ENCODE measurements around the gene RFLNA.
A peak's percentile ranks its signal among the peaks of the same experiment; 100 is the strongest.

The RFLNA gene

GRCh38 chr12:124305136-124305535 lies 10.2 kb downstream of the RFLNA start:
- no peak for DNase-seq

- DNase-seq, result no peak
These were observed 11.1 kb downstream of the RFLNA start for GRCh38 chr12:124305776-124306685.

- no peak for DNase-seq
These were observed 12.0 kb downstream of the RFLNA start for GRCh38 chr12:124306686-124307555.

- DNase-seq, result no peak
These were observed 12.6 kb downstream of the RFLNA start for GRCh38 chr12:124307556-124307825.

- no peak for DNase-seq
These were observed 13.8 kb downstream of the RFLNA start for GRCh38 chr12:124308741-124309140.

- DNase-seq, result no peak
These were observed 14.3 kb downstream of the RFLNA start for GRCh38 chr12:124309231-124309630.

GRCh38 chr12:124309744-124310143 lies 14.9 kb downstream of the RFLNA start:
- no peak for DNase-seq

DNA sequence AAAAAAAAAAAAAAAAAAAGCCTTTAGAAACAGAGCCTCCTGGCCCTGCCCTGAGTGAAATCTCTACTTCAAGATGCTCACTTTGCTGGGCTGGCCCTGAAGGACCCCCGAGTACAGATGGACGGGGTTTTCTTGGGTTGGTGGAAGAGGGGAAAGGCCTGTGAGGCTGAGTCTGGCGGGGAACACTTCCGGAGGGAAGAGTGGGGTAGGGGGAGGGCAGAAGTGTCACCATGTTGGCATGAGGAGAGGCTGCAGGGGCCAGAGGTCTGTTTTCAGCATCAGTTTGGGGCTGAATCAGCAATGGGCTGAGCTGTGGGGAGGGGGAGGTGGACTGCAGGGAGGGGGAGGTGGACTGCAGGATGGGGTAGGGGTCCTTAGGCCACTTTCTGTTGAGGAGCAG lies 15.3 kb downstream of the RFLNA start:
- no peak for DNase-seq

DNA sequence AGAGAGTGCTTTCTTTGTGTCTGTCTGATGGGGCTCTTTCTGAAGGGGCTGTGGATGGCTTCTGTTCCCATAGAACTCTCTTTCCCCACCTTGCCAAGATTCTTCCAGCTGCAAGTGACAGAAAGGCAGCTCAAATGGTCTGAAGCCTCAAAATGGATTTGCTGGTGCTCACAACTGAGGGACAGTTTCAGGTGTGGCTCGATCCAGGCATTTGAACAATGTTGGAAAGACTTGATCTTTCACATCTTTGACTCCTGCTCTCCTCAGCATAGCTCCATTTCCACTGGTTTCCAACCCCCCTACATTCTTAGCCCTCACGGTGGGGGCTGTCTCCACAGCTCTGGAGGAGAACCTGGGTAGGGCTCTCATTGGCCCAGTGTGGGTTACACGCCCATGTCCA lies 15.9 kb downstream of the RFLNA start:
- DNase-seq, result no peak

GRCh38 chr12:124311292-124312109 lies 16.6 kb downstream of the RFLNA start:
- DNase-seq, result no peak

GRCh38 chr12:124312601-124313000 lies 17.7 kb downstream of the RFLNA start:
- DNase-seq, result no peak

GRCh38 chr12:124314207-124314606 lies 19.3 kb downstream of the RFLNA start:
- no peak for DNase-seq

DNA sequence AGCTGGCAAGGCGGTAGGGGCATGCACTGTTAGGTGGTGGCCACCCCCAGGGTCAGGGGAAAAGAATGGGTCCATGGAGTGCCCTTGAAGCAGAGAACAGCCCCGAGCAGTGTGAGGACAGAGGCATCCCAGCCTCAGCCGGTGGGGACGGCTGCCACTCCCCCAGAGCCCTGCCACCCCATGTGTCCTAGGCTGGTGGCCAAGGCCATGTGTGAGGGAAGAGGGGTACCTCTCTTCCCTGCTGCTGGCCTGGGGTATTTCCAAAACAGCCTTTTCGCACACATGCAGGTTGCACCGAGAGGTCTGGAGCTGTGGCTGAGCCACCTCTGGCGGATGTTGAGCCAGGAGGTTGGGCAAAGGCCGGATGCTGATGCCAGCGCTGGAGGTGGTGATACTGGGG lies 19.9 kb downstream of the RFLNA start:
- DNase-seq, result no peak

- DNase-seq, result no peak
These were observed 20.6 kb downstream of the RFLNA start for GRCh38 chr12:124315372-124316044.

DNA sequence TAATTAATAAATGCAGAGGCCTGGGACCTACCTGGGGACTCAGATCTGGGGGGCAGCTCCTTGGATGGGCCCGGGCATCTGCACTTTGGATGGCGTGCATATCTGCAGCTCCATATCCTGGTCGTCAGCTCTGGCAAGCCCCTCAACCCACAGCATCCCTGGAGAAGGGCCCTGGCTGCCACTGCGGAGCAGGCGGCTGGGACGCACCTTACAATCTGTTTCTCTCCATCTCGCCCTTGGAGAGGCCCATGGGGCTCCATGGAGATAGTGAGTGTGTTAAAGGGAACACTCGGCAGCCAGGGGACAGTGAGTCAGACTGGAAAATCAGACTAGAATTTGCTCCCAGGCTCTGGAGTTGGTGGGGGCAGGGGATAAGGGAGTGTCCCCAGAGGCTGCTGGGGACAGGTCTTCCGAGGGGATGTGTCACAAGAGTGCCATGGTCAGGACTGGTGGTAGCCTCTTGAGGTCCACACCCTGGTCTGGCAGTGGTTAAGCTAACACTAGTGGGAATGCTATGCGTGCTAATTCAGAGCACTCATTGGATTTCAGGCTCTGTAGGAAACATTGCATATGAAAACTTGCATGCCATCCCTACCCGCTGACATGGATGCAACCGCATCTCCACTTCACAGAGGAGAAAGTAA lies 21.5 kb downstream of the RFLNA start:
- no peak for DNase-seq

GRCh38 chr12:124317400-124317799 lies 22.5 kb downstream of the RFLNA start:
- no peak for DNase-seq

GRCh38 chr12:124318278-124319020 lies 23.6 kb downstream of the RFLNA start:
- DNase-seq, result no peak

DNA sequence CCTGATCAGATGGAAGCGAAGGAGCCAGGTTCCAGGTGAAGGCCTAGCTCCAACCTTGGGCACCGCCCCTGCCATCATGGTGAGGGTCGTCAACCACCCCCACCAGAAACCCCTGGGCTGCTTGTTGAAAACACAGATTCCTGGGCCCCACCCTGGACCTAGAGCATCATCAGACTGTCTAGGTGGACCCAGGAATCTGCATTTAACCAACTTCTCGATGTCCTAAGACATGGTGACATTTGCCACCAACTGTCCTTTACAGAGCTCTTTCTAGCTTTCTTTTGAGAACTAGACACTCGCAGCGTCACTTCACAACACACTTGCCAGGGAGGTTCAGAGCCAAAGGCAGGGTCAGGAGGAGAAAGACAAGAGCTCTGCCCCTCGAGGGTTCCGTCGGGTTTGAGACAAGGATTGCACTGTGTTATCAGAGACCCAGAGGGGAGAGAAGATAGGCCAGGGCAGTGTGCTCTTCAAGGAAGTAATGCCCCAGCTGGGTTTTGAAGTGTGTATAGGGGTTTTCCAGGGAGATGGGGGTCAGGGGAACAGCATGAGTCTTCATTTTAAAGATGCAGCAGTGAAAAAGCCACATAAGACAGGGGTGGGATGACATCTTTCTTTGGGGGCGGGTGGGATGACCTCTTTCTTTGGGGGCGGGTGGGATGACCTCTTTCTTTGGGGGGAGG lies 24.6 kb downstream of the RFLNA start:
- no peak for DNase-seq

DNA sequence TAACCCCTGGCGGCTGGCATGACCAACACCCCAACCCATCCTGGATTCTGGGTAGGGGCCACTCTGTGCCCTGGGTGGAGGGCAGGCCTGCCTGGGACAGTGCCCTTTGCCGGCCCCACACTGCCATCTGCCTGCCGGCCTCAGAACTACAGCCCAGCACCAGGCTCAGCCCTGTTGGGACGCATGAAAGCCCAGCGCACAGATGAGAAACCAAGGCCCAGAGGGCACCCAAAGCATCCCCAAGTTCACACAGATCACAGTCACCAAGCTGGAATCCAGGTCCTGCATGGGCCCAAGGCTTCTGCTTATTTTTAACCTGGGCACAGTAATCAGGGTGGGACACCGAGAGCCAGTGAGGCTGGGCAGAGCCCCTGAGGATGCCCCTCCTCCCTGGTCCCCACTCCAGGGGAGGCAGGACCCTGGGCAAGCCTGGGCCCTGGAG lies 26.2 kb downstream of the RFLNA start:
- peak; percentile 67 for DNase-seq

DNA sequence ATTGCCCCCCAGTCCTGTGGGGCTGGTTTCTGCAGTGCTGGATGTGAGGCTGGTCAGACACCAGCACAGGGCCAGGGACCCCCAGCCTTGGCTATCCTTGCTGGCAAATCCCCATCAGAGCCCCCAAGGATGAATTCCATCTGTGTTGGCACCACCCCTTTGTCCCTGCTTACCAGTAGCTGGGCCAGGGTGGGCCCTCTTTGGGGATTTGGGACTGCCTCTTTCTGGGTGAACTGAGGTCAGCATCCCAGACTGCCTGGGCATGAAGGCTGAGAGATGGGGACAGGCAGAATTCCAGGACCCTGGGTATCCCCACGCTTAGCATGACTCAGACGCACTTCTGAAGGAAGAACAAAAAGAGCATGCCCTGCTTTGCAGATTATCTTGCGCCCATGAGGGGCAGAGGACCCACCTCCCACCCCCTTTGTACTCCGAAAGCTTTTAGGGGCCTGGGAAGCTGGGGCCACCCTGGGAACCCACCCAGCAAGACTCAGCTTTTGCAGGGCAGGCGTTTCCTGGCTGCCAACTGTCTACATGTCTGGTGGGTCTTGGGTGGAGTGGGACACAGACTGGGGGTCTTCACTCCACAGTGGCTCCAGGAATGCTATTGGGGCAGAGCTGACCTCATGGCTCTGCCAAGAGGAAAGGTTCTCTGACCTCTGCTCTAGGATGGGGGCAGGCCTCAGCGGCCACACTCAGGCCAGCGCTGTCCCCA lies 26.8 kb downstream of the RFLNA start:
- DNase-seq, result no peak
